Cardiac muscle cell (in vitro differentiated cells and primary cell): Measurements from ENCODE around the gene CXCR3. TPM values are rescaled to one million over a fixed set of nuclear protein-coding genes. Genes with fewer than 3 reads are reported as not detected.

Experiments used
- DNase-seq, 2 donors: peaks; one replicate each; pipeline versions ENCODE4 v3.0.0 to v3.0.0-alpha.2; 2010 to 2017; ENCODE audit warnings: low read depth in 1 of 2, low spot score in 1 of 2
- H3K27ac ChIP-seq: fragments of 200-600 bp; sonication (generic); 2 replicates; pipeline ENCODE4 v1.5.1; 2016
- H3K27me3 ChIP-seq: fragments of 200-600 bp; sonication (generic); 2 replicates; pipeline ENCODE4 v1.6.0; 2016; ENCODE audit warnings: control low read depth
- H3K36me3 ChIP-seq: fragments of 200-600 bp; sonication (generic); 2 replicates; pipeline ENCODE4 v1.5.1; 2016; ENCODE audit warnings: control low read depth
- H3K4me1 ChIP-seq: fragments of 200-600 bp; sonication (generic); 2 replicates; pipeline ENCODE4 v1.8.1; 2017; ENCODE audit warnings: low read depth, mild to moderate bottlenecking, mixed run types
- H3K4me3 ChIP-seq: fragments of 200-600 bp; sonication (generic); 2 replicates; pipeline ENCODE4 v1.5.1; 2016; ENCODE audit warnings: mild to moderate bottlenecking
- H3K9me3 ChIP-seq: fragments of 200-600 bp; sonication (generic); 2 replicates; pipeline ENCODE4 v1.5.1; 2017; ENCODE audit warnings: low read depth, mild to moderate bottlenecking, control low read depth
- polyA plus RNA-seq: library from polyadenylated mRNA; unstranded; fragments of >200 nt; fragmentation: Nextera tagmentation; extraction: Ambion mirVana; gene quantifications from 2 replicates; pipeline ENCODE4 v1.2.1, GENCODE V29; 2016
- total RNA-seq: library from RNA; depleted of rRNA; stranded (reverse); fragments of >200 nt; gene quantifications from 2 replicates; pipeline ENCODE4 v1.2.3, GENCODE V29; 2016
- TF ChIP-seq, protein P1 (sequence below): IDR thresholded peaks from 2 replicates; pipeline ENCODE4 v1.5.1; 2012; ENCODE audit warnings: low read depth, mild to moderate bottlenecking, low read length

The CXCR3 gene
- total RNA-seq (not detected in 2 replicates), polyA plus RNA-seq (not detected in 2 replicates)

DNA sequence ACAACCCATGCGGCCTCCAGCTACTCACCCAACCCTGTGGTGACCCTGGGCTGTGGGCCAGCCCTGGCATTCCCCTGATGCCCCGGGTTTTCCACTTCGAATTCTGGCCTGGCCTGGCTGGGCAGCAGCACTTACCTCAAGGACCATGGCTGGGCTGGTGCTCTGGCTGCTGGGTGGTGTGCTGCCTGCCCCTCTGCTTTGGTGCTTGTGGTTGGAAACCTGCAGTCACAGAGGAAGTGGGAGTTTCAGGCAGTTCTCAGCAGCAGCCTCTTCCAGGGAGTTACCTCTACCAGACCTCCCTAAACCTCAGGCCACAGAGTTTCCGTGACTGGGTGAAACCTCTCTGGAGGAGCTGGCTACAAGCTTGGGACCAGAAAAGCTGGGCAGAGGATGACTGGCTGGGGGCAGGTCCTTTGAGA lies at the start of gene CXCR3:
Gene CXCR3 (minus strand): TSS at position 209 of the 419 bp plus-strand sequence. CDS start 62 bp downstream, at position 147.
- H3K4me3 ChIP-seq = no peak within 1 kb of the TSS
- no peaks in the 10 kb centered on the region for H3K9me3 ChIP-seq
- H3K4me1 ChIP-seq = no peaks in the 10 kb centered on the region
- TF ChIP-seq, protein P1, sequence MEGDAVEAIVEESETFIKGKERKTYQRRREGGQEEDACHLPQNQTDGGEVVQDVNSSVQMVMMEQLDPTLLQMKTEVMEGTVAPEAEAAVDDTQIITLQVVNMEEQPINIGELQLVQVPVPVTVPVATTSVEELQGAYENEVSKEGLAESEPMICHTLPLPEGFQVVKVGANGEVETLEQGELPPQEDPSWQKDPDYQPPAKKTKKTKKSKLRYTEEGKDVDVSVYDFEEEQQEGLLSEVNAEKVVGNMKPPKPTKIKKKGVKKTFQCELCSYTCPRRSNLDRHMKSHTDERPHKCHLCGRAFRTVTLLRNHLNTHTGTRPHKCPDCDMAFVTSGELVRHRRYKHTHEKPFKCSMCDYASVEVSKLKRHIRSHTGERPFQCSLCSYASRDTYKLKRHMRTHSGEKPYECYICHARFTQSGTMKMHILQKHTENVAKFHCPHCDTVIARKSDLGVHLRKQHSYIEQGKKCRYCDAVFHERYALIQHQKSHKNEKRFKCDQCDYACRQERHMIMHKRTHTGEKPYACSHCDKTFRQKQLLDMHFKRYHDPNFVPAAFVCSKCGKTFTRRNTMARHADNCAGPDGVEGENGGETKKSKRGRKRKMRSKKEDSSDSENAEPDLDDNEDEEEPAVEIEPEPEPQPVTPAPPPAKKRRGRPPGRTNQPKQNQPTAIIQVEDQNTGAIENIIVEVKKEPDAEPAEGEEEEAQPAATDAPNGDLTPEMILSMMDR = no peak
- H3K36me3 ChIP-seq = no peaks in the 10 kb centered on the region
- H3K27me3 ChIP-seq = no peaks in the 10 kb centered on the region
- peak in 1 of 2 donors; percentile 39 for DNase-seq
- no peak within 1 kb of the TSS for H3K27ac ChIP-seq

DNA sequence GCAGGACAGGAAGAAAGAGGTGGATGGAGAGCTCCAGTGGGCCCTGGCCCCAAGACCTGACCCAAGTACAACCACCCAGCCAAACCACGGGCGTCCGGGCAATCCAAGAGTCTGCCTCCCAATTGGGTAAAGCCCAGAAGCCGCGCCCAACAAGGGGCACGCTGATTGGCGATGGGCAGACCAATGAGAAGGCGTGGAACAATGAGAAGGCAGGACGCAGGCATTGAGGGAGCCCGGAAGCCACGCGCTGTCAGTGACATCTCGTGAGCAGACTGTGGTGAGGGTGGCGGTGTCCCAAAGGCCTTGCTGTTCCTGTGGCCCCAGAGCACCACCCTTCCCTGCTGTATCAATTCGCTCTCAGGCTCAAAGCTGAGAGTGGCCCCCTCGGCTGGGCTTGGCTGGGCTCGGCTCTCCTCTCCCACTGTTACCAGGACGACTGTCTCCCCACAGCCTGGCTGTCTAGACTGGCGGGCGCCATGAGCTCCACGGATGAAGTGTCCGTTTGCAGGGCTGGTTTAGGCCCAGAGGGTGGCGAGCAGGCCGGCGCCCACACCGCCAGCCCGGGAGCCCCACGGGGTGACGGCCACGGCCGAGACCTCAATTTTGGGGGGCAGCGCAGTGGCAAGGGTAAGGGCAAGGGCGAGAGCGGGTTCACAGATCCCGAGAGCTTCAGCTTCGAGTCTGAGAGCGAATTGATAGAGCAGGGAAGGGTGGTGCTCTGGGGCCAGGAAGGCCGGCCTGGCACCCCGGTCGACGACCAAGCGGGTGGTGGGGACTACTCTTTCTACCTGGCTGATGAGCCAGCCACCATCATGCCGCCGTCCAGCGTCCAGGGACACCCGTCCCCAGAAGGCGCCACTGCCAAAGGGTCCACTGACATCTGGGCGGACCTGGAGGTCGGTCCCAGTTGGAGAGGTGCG lies 49.3 kb upstream of the CXCR3 start, which contains the start of gene LOC101059915:
Gene LOC101059915 (plus strand): TSS at position 219 of the 920 bp plus-strand sequence.
- TF ChIP-seq, protein P1 = no peak
- no peak within 1 kb of the TSS for H3K27ac ChIP-seq
- H3K4me3 ChIP-seq = no peak within 1 kb of the TSS
- no peaks in the 10 kb centered on the region for H3K27me3 ChIP-seq
- H3K4me1 ChIP-seq = no peaks in the 10 kb centered on the region
- H3K36me3 ChIP-seq = no peaks in the 10 kb centered on the region
- H3K9me3 ChIP-seq = no peaks in the 10 kb centered on the region
- no peak for DNase-seq

DNA sequence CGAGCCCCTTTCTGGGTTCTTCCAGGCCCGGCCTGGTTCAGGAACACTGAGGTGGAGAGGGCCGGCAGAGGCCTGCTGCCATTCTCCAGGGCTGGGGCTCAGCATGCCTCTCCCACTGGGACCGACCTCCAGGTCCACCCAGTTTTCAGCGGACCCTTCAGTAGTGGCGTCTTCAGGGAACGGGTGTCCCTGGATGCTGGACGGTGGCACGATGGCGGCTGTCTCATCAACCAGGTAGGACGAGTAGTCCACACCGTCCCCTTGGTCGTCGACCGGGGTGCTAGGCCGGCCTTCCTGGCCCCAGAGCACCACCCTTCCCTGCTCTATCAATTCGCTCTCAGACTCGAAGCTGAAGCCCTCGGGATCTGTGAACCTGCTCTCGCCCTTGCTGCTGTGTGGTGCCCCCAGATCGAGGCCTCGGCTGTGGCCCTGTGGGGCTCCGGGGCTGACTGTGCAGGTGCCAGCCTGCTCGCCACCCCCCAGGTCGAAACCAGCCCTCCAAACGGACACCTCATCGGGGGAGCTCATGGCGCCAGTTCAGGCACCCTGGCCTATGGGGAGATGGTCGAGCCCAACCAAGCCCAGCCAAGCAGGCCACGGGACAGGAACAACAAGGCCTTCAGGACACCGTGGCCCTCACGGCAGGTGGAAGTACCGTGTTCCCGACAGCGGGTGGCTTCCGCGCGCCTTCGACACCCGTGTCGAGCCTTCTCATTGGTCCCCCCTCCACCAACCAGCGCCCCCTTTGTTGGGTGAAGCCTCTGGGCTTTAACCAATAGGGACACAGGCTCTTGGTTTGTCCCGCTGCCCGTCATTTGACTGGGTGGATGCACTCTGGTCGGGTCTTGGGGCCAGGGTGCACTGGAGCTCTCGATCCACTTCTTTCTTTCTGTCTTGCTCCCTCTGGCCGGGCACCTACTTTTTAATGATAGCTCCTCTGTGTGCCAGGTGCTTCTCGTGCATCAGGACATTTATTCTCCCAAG lies 48.2 kb upstream of the CXCR3 start:
- Histone ChIP-seq H3K4me1 (no peaks in the 10 kb centered on the region), H3K9me3 (no peaks in the 10 kb centered on the region)
- DNase-seq = no peak

DNA sequence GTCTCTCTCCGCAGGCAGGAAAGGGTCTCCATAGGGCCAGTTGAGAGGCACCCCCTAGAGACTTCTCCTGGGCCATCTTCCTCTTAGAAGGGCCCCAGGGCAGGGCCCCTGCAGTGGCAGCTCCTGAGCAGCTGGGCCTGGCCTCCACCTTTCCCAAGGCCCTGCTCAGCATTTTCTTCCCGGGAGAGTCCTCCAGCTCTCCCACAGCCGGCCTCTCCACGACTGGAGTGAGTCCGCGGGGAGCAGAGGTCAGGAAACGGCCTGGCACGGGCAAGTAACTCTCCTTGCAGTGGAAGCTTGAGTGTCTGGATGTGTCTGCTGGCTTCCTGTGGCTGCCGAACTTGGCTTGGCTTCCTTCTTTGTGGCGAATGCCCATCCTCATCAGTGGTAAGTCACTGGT lies 47.4 kb upstream of the CXCR3 start:
- H3K4me1 ChIP-seq = no peaks in the 10 kb centered on the region
- TF ChIP-seq, protein P1 = no peak
- no peak overlapping the region for H3K4me3 ChIP-seq
- no peak overlapping the region for H3K27ac ChIP-seq
- no peaks in the 10 kb centered on the region for H3K27me3 ChIP-seq
- DNase-seq = no peak
- no peaks in the 10 kb centered on the region for H3K9me3 ChIP-seq
- H3K36me3 ChIP-seq = no peaks in the 10 kb centered on the region

More for the DNA sequence above, 48.2 kb upstream of the CXCR3 start:
- H3K27me3 ChIP-seq = no peaks in the 10 kb centered on the region
- TF ChIP-seq, protein P1 = no peak
- H3K4me3 ChIP-seq = no peak overlapping the region
- H3K27ac ChIP-seq = no peak overlapping the region
- H3K36me3 ChIP-seq = no peaks in the 10 kb centered on the region

DNA sequence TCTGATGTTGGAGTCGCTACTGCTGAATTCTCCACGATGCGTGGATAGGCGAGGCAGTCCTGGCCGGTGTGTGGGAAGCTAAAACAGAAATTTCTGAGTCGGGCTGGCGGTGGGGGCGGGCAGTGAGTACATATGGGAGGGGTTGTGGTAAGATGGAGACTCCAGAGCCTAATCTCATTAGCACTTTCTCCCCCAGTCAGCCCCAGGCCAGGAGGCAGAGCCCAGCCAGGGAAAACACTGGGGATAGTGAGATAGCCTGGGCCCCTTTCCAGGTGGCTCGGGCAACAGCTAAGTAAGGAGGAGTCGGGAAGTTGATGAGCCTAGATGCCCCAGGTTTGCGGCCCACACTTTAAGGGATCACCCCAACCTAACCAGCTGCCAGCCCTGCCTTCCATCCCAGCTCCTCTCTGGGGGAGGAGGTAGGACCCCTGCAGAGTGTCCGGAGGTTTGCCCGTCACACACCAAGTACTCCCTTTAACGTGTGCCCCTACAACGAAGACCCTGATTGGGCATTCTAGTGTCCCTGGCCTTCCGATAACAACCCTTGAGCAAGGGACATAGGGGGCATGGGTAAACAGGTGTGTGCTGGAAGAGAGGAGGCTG lies 46.7 kb upstream of the CXCR3 start:
- no peaks in the 10 kb centered on the region for H3K36me3 ChIP-seq
- H3K27me3 ChIP-seq = no peaks in the 10 kb centered on the region
- TF ChIP-seq, protein P1 = no peak
- no peaks in the 10 kb centered on the region for H3K4me1 ChIP-seq
- peak in 1 of 2 donors; percentile 0 for DNase-seq
- H3K27ac ChIP-seq = no peak overlapping the region
- no peaks in the 10 kb centered on the region for H3K9me3 ChIP-seq
- H3K4me3 ChIP-seq = no peak overlapping the region
